DND-41 (cell line): ENCODE results near the gene EZH1.

Experiments
- ATAC-seq: fragments of 200-7000 bp; cut with Tn5 transposase; 3 replicates; pipeline ENCODE4 v1.9.1; 2021; ENCODE audit warnings: low read depth; ENCODE audit not compliant: insufficient read depth
- DNase-seq: peaks from one replicate; pipeline ENCODE4 v3.0.0-alpha.2; 2020
- H2AFZ ChIP-seq: 2 replicates; pipeline ENCODE4 v1.6.0; 2012; ENCODE audit warnings: low read depth, low read length
- H3K27ac ChIP-seq: 2 replicates; pipeline ENCODE4 v1.5.1; 2012; ENCODE audit warnings: low read length, inconsistent platforms
- H3K27me3 ChIP-seq: fragments of 200-600 bp; sonication (generic); 2 replicates; pipeline ENCODE4 v1.6.0; 2012; ENCODE audit warnings: low read length, mild to moderate bottlenecking, inconsistent platforms; ENCODE audit not compliant: insufficient read depth, poor library complexity
- H3K36me3 ChIP-seq: 2 replicates; pipeline ENCODE4 v1.5.1; 2012; ENCODE audit warnings: low read length, inconsistent platforms; ENCODE audit not compliant: insufficient read depth
- H3K4me1 ChIP-seq: 2 replicates; pipeline ENCODE4 v1.5.1; 2012; ENCODE audit warnings: mild to moderate bottlenecking, low read length; ENCODE audit not compliant: insufficient read depth
- H3K4me2 ChIP-seq: 2 replicates; pipeline ENCODE4 v1.6.0; 2012; ENCODE audit warnings: mild to moderate bottlenecking, moderate library complexity, low read length, inconsistent platforms; ENCODE audit not compliant: insufficient read depth
- H3K4me3 ChIP-seq, 2 experiments: fragments of 200-600 bp in 1 of 2; shearing (Covaris generic) in 1 of 2; 2 replicates each; pipeline ENCODE4 v1.5.1; 2012 to 2016; ENCODE audit warnings: inconsistent platforms in 2 of 2, low read length in 2 of 2, mild to moderate bottlenecking in 2 of 2, low read depth in 1 of 2, moderate library complexity in 1 of 2
- H3K79me2 ChIP-seq: 2 replicates; pipeline ENCODE4 v1.6.0; 2012; ENCODE audit warnings: low read length, inconsistent platforms; ENCODE audit not compliant: insufficient read depth
- H3K9ac ChIP-seq: 2 replicates; pipeline ENCODE4 v1.6.0; 2012; ENCODE audit warnings: low read depth, mild to moderate bottlenecking, inconsistent platforms, low read length, moderate library complexity
- H3K9me3 ChIP-seq: 2 replicates; pipeline ENCODE4 v1.5.1; 2012; ENCODE audit warnings: low read length, moderate library complexity, mild to moderate bottlenecking, inconsistent platforms; ENCODE audit not compliant: insufficient read depth, severe bottlenecking
- H4K20me1 ChIP-seq: 2 replicates; pipeline ENCODE4 v1.6.0; 2012; ENCODE audit warnings: low read length; ENCODE audit not compliant: insufficient read depth
- CTCF ChIP-seq: IDR thresholded peaks from 2 replicates; pipeline ENCODE4 v1.5.1; 2012; ENCODE audit warnings: borderline replicate concordance, low read length, moderate library complexity, mild to moderate bottlenecking; ENCODE audit not compliant: poor library complexity, severe bottlenecking; ENCODE audit errors: extremely low read depth
- EZH2 ChIP-seq: IDR thresholded peaks from 3 replicates; pipeline ENCODE4 v1.6.1; 2012; ENCODE audit warnings: borderline replicate concordance, low read depth, mild to moderate bottlenecking, moderate library complexity, low read length, inconsistent platforms; ENCODE audit not compliant: severe bottlenecking

Gene EZH1

GRCh38 chr17:42681976-42682721, 62.7 kb downstream of the EZH1 start, which contains the start of gene CNTNAP1:
CNTNAP1 (plus strand) TSS chr17:42682531; CDS start chr17:42682830, 299 bp downstream.
- Histone ChIP-seq H3K4me2 (0 out of 2 replicates have a peak within 1 kb of the TSS, but pooled peaks have one; percentile 26), H3K9ac (peak within 1 kb of the TSS; percentile 4; the same call in 1 of the 2 replicates), H3K79me2 (no peaks in the 10 kb centered on the region), H3K27me3 (no peaks in the 10 kb centered on the region), H3K4me1 (peaks cover 39% of the 10 kb centered on the region), H3K36me3 (no peaks in the 10 kb centered on the region), H4K20me1 (no peaks in the 10 kb centered on the region), H3K9me3 (no peaks in the 10 kb centered on the region), H3K4me3 (no peak within 1 kb of the TSS), H3K27ac (no peak within 1 kb of the TSS), H2AFZ (no peak within 1 kb of the TSS)
- ATAC-seq: no peak
- no peak for TF ChIP-seq EZH2
- DNase-seq: no peak

- Histone ChIP-seq H3K79me2 (no peaks in the 10 kb centered on the region), H3K36me3 (no peaks in the 10 kb centered on the region), H2AFZ (peak overlapping the region; percentile 93), H3K4me1 (peaks cover 53% of the 10 kb centered on the region), H3K27ac (peak overlapping the region; percentile 96; the same call in 1 of the 2 replicates), H3K9ac (peak overlapping the region; percentile 67), H3K27me3 (peaks cover 10% of the 10 kb centered on the region), H3K4me3 (peak overlapping the region in 1 of 2 experiments; percentile 63; a peak in 2 of 4 replicates), H3K4me2 (peak overlapping the region; percentile 92), H4K20me1 (peaks cover 5% of the 10 kb centered on the region), H3K9me3 (no peaks in the 10 kb centered on the region)
- ATAC-seq (no peak), DNase-seq (no peak)
- TF ChIP-seq EZH2 (no peak), CTCF (no peak)
Measured at GRCh38 chr17:42680331-42680808, 64.5 kb downstream of the EZH1 start.

- Histone ChIP-seq H3K27ac (peak overlapping the region; percentile 96), H3K9me3 (no peaks in the 10 kb centered on the region), H4K20me1 (peaks cover 8% of the 10 kb centered on the region), H3K36me3 (no peaks in the 10 kb centered on the region), H2AFZ (peak overlapping the region; percentile 93), H3K4me2 (peak overlapping the region; percentile 92), H3K27me3 (peaks cover 12% of the 10 kb centered on the region), H3K9ac (peak overlapping the region; percentile 67), H3K4me3 (peak overlapping the region in 1 of 2 experiments; percentile 63; a peak in 3 of 4 replicates), H3K4me1 (peaks cover 59% of the 10 kb centered on the region), H3K79me2 (no peaks in the 10 kb centered on the region)
- ATAC-seq (peak; percentile 63), DNase-seq (peak; percentile 84)
- TF ChIP-seq CTCF (peak; percentile 84), EZH2 (no peak)
Measured at GRCh38 chr17:42679492-42680330, 65.1 kb downstream of the EZH1 start.
